CD4-positive, alpha-beta T cell treated with Interleukin-2 at 100 ng/mL for 4 hours (primary cell): ENCODE data around the gene ATXN7L1.
"Not testable (repeated sequence)": the region's sequence is repeated elsewhere in the genome, so short reads cannot be mapped to it uniquely, and the experiment has no call there.

Experiments
- DNase-seq: peaks from one replicate; pipeline ENCODE4 v3.0.0-alpha.2; 2020; ENCODE audit warnings: low spot score

Gene ATXN7L1

DNA sequence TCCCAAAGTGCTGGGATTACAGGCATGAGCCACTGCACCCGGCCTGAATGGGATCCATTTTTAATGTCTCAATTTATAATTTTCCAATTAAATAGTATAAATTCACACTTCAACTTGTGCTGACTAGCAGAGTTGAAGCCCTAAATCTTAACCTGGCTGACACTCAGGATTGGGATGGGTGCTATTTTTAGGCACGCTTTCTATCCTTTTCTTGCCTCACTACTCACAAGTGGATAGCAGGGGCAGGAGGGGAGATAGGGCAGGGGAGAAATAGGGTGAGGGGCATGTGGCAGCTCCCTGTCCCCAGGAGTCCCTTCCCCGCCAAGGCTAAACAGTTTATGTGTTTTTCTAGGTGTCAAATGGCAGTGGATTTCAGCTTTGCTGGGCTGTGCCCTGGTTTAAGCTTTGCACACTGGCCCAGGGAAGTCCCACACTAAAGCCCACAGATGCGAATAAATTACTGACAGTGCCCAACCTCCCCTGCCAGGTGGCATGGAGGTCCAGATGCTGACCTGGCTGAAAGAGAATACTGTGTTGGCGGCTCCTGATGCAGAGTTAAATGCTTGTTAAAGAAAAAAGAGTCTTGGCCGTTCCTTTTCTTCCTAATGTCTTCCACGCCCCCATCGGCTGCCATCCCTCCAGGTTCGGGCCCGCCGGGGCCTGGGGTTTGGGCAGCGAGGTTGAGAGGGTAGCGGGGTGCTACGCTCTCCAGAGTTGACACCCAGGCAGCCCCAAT, 259.0 kb downstream of the ATXN7L1 start:
- DNase-seq = no peak

DNA sequence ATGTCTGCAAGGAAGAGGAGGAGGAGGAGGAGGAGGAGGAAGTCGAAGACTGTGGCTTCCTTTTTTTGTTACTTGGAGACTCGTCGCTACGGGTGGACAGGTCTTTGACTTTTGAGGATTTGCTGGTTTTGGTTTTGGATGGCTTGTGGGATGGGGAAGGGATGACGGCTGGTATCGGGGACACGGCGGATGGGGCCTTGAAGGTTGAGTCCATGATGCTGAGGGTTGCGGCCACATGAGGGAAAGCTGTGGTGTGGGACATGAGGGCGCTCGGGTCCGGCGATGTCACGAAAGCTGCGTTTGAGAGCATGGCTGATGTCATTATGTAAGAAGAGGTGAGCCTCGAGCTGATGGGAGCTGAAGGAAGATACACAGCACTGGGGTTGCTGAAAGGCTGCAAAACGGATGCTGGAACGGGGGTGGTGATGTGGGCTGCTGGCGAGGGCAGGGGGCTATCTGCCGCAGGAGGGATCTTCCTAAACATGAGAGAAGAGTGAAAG, 262.0 kb downstream of the ATXN7L1 start:
- no peak for DNase-seq

DNA sequence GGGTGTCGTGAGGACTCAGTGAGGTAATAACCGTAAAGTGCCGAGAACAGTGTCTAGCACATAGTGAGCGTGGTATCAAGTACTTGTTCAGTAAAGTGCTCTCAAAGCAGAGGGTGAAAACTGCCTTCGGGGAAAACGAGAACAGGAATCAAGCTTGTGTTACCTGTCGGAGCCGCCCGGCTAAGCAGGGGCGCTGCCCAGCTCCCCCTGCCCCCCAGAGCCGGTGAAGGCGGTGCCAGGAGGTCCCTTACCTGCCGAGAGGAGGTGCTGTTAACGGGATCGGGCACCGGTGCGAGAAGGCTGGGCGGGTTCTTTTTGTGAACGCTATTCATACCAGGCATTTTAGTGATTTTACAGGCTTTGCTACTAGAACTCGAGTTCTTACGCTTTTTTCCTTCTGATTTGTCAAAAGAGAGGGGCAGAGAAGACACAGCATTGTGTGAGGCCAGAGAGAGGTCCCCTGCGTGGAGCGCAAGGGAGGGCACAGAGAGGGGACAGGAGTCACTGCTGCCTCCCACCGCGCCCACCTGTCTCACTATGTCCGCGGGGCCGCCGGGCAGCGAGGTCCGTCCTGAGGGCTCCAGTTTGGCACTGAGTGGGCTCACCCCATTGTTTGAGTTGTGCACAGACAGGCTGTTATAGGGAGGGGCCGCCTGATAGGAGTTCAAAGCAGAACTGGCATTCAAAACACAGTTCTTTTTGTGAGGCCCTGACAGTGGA, 262.6 kb downstream of the ATXN7L1 start:
- DNase-seq = no peak

DNA sequence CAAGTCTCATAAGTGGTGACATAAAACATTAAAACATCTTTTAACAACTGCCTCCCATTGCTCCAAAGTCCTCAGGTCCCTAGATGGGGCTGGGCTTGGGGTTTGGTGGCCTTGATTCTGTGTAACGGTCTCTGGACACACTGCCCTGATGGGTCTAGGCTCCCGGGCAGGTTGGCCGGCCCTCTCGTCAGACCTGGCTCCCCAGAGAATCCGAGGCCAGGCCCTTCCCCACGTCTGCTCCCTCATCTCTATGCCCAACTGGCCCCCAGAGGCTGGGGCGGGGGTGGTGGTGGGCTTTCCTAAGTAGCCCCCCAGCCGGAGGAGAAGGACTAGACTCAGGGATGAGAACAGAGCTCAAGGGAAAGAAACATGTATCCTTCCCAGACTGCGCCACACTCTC, 263.6 kb downstream of the ATXN7L1 start:
- DNase-seq = no peak

DNA sequence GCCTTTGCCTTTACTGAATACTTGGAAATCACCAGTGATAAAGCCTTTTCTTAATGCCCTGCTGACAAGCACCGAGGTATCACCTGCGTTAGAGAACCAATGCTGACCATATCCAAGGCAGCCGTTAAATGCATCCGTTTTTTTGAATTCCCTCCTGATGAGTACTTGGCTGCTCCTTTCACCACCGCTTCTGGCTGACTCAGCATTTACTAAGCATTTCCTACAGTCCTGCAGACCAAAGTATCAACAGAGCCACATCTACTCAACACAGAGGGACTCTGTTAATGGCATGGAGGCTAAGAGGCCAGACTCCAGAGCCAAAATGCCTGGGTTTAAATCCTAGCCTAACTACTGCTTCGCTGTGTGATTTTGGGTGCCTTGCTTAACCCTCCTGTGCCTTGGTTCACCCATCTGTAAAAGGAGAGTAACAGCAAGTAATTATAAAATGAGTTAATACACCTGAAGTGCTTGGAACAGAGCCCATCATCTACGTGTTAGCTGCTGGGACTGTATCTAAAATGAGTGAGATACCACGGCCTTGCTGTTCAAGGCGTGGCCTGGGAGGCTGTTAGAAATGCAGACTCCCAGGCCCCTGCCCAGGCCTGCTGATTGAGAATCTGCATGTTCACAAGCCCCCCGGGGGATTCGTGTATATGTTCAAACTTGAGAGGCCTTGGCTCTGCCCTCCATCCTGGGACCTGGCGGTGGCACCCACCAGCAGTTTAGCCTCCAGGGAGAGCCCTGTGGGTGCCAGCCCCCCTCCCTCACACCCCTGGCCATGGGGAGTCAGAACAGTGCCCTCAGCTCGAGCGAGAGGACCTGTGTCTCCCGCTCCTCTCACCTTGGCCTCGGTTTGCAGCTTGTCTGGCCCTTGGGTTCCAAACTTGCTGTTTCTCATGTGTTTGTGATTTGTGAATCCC, 264.3 kb downstream of the ATXN7L1 start:
- DNase-seq = no peak

DNA sequence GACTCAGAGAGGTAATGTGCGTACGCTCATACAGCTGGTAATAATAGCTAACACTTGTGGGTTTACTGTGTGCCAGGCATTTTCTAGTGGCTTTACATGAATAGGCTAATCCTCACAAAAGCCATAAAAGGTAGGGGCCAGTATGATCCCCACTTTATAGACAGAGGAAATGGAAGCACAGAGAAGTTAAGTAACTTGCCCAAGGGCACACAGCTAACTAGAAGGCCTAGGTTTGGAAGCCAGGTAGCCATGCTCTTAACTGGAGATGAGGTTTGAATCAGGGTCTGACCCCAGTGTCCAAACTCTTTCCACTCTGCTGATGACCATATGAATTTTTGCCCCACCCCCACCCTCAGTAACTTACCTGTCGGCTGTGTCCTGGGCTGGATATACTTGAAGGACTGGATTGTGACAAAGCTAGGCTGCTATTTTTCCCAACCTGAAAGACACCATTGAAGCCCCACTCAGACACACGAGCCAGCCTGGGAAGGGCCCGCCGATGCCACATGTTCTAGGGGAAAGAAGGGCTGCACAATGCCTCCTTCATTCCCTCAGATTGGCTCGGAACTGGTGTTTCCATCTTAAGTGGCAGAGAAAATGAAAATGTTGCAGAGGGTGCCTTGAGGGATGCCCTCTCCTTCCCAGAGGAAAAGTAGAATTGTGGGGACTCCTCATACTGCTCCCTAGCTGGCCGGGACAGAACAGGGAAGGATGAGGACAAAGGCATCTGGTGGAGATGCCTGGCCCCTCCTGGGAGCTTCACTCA, 266.1 kb downstream of the ATXN7L1 start:
- no peak for DNase-seq

DNA sequence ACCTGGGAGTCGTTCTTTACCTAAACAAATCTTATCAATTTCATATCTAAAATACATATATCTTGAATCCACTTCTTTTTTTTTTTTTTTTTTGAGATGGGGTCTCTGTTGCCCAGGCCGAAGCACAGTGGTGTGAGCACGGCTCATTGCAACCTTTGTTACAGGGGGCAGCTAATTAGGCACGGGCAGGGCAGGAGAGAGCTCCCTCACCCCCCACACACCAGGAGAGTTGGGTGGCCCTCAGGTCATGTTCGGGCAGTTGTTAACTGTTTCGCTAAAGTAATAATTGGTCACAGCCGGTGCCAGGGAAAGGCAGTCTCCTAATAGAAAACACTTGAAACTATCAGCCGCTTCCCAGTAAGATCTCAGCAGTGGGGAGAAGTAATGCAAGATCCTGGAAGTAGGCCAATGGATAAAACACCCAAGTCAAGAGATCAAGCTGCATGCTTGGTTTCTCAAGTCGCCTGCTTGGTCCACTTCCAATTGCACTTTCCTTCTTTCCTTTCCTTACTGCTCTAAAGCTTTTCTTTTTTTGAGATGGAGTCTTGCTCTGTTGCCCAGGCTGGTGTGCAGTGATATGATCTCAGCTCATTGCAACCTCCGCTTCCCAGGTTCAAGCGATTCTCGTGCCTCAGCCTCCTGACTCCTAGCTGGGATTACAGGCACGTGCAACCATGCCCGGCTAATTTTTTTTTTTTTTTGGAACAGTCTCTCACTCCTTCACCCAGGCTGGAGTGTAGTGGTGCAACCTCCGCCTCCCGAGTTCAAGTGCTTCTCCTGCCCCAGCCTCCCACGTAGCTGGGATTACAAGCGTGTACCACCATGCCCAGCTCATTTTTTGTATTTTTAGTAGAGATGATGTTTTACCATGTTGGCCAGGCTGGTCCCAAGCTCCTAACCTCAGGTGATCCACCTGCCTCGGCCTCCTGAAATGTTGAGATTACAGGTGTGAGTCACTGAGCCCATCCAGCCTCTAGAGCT, 273.8 kb downstream of the ATXN7L1 start:
- no peak for DNase-seq

DNA sequence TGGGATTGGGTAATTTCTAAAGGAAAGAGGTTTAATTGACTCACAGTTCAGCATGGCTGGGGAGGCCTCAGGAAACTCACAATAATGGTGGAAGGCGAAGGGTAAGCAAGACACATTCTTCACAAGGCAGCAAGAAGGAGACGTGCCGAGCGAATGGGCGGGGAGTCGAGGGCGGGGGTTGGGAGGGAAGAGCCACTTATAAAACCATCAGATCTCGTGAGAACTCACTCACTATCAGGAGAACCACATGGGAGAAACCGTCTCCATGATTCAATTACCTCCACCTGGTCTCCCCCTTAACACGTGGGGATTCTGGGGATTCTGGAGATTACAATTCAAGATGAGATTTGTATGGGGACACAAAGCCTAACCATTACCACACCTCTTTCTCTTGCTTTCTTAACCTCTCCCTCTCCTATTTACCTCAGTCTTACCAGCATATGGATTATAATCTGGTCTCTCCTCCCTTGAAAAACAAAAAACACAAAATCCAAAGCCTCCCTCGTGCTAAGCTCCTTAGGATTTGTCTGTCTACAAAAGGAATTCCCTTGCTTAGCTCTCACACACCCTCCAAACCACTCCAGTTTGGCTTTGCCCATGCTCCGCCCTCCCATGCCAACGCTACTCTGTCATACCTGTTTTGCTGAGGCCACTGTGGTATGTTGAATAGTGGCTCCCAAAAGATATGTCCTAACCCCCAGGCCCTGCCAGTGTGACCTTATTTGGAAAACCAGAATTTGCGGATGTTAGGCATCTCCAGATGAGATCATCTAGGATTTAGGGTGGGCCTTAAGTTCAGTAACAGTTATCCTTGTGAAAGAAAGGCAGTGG, 275.5 kb downstream of the ATXN7L1 start:
- no peak for DNase-seq

DNA sequence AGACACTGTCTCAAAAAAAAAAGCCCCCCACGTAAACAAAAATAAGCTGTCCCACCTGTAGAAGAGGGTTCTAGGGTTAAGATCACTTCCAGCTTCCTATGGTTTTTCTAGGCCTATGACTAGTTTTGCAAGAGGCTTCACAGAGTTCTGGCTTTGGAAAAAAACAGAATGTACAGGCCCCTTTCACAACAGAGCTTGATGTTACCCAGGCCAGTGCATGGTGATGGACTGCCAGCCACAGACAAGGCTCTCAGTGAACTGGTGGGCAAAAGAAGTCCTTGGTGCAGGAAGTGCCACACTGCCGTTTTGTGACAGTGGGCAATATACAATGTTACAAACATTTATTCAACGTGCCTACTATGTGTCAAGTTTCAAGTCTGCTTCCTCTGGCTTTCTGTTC, 276.8 kb downstream of the ATXN7L1 start:
- DNase-seq = no peak

DNA sequence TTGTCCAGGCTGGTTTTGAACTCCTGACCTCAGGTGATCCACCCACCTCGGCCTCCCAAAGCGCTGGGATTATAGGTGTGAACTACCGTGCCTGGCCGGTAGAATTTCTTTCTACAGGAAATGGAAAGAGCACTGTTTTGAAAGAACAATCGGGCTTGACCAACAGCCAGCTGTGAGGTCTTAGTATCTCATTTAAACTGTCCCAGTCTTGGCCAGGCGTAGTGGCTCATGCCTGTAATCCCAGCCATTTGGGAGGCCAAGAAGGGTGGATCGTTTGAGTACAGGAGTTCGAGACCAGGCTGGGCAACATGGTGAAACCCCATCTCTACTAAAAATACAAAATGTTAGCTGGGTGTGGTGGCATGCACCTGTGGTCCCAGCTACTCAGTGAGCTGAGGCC, 277.3 kb downstream of the ATXN7L1 start:
- DNase-seq = not testable (repeated sequence)

DNA sequence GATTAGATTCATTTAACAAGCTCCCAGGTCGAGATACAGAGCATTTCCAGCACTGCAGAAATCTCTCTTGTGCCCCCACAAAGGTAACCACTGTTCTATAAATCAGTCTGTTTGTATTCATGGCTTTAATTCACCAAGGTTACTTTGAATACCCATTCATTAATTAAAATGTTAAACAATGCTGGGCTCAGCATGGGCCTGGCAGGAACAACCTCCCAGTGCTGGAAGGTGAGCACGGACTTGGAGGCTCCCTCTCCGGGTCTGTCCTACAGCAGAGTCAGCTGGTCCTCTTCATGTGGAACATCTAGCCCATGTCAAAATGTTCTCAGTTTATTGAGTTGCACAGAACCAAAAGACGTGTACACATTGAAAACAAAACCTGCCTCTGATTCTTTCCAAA, 279.5 kb downstream of the ATXN7L1 start:
- DNase-seq = no peak

DNA sequence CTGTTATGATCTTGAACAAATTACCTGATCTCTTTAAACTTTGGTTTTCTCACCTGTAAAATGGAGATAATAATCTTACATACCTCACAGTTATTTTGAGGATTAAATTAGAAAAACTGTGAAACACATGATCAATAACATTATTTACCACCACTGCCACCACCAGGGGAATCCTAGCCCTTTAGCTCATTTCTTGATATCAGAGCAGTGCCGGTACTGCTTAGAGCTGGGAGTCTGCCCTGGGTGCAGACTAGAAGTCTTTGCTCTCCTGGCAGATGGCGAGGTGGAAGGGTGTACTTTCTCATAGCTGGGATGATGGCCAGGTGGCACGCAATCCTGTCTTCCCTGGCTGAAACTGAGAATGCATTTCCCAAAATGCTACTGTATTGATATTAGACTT, 282.4 kb downstream of the ATXN7L1 start:
- DNase-seq = no peak

DNA sequence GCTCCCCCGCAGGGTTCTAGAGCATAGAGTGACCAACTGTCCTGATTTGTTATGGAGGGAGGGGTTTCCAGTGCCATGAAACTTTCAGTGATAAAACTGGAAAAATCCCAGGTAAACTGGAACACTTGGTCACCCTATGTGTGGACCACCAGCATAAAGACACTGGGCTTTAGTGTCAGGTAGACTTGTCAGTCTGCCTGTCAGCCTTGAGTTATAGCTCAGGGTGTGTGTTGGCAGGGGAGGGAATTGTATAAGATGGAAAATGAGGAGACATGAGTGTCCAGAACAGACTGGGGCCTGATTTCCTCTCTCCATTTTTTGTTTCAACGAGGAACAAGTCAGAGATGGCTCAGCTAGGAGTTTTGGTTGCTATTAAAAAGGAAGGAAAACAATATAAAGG, 284.9 kb downstream of the ATXN7L1 start:
- no peak for DNase-seq

DNA sequence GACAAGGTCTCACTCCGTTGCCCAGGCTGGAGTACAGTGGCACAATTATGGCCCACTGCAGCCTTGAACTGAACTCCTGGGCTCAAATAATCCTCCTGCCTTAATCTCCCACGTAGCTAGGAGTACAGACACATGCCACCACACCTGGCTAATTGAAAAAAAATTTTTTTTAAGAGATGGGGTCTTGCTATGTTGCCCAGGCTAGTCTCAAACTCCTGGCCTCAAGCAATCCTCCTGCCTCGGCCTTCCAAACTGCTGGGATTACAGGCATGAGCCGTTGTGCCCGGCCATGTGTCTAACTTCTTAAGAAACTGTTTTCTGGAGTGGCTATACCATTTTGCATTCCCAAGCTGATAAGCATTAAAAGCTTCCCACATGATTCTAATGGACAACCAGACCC, 285.6 kb downstream of the ATXN7L1 start:
- no peak for DNase-seq

DNA sequence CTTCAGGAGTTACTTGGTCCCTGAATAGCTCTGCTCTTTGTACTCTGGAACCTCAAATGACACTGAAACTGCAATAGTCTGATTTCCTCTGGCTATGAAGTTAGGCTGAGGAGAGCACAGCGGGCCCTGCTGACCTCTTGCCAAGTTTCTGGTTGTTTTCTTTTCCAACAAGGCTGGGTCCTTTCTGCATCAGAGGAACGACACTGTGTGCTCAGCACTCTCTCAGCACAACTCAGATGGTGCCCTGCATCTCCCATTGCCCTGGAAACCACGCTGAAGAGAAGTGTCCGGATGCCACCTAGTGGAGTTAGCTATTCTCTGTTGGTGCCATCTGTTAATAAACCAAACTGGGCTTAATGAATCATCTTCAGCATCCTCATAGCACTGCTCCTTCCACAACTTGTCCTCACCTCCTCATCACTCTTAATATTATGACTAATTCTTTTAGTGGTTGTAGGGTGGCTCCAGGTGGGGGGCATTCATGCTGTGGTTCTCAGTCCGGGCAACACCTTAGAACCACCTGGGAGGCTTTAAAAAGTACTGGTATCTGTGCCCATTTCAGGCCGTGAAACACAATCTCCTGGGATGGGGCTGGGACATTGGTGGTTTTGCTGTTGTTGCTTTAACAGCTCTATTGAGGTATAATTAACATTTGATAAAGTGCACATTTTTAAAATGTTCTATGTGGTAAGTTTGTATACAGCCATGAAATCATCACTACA, 286.9 kb downstream of the ATXN7L1 start:
- DNase-seq = peak; percentile 67

DNA sequence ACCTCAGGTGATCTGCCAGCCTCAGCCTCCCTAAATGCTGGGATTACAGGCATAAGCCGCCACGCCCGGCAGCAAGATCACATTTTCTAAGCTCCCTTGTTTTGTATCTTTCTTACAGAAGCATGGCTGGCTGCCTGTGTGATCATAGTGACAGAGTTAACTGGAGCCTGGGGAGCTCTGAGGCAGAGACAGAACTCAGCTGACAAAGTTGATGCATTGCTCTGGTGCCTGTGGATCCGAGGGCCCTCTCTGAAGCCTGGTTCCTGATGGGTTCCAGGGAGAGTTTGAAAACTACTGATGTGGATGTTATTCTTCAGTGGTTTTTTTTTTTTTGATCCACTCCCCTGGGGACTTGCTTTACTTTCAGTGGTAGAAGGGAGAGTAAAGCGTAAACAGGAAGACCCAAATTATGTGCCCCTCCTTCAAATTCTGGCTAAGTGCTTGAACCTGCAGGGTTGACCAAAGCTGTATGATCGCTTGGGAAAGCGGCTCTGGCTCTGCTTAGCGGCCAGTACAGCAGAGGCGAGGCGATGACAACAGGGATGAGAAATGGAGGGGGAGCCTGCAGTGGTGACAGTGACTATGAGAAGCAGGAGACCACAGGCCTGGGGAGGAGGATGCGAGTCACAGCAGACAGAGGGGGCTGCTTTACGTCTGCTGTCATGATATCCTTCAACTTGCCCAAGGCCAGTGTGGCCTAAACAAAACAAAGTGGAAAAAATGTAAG, 288.3 kb downstream of the ATXN7L1 start:
- DNase-seq = no peak

DNA sequence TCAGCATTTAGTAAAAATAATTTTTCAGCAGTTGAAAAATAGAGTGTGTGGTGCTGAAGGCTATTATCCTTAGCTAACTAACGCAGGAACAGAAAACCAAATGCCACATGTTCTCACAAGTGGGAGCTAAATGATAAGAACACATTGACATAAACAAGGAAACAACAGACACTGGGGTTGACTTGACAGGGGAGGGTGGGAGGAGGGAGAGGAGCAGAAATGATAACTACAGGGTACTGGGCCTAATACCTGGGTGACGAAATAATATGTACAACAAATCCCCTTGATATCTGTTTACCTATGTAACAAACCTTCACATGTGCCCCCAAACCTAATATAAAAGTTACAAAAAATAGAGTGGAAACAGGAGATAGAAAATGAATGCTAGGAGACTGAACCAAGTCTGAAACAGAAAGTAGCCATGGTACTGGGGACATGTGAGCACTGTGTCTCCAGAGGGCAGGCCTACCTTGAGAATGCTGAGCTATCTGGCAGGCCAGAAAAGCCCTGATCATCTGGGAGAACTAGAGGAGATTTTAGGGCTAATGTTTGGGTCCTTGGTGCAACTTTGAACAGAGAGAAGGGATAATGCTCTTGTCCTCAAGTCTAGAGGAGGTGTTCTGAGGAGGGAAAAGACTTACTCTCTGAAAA, 290.4 kb downstream of the ATXN7L1 start:
- no peak for DNase-seq

DNA sequence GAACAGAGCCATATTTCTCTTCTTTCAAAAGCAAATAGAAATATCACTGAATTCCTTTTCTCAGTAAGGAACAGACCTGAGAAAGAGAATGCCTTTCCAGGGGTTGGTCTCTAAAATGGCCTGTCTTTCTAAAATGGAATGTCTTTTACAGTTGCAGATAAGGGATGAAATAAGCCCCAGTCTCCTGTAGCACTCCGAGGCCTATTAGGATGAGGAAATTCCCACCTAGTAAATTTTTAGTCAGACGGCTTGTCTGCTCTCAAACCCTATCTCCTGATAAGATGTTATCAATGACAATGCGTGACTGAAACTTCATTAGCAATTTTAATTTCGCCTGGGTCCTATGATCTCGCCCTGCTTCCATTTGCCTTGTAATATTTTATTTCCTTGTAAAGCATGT, 292.2 kb downstream of the ATXN7L1 start:
- no peak for DNase-seq
